ENCODE data around the gene GNAQ. TPM values are rescaled to one million over a fixed set of nuclear protein-coding genes. Genes with fewer than 3 reads are reported as not detected.

GNAQ gene
- total RNA-seq, 5 donors from 2014 or later (not counting 1 experiment from before 2014, with no cell fraction given): 29.3 to 48.4 (median 38.3) TPM

DNA sequence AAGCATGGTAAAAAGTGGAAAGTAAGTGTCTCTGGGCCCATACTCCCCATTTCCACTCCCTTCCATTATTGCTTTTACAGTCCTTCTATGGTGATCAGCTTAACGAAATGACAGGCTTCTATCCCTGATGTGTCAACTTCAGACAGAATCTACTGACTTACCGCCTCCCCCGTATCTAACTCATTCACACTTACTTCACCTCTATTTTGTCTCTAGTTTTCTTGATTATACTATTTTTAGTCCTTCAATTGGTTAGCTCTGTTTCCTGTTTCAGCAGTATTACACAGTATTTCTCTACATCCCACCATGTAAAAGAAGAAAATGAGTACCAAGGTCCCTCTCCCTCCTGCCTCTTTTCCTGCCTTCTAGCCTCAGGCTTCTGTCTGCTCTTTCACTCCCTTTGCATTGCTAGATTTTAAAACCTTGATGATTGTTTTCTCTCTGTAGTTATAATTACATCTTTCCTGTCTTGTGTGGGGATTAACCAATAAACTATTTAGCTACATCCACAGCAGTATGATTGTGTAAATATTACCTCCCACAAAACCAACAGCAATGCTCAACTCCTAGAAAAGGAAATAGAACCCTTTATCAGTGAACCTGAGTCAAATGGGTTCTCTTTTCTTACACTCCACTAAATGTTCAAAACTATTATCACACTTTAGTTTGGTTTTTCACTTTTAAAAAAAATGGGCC, 53.4 kb downstream of the GNAQ start:
- Mint-ChIP-seq H3K27ac (peak overlapping the region; percentile 78 to 85), H3K4me3 (peak overlapping the region in 2 of 3 donors; percentile 0 to 56), H3K27me3 (no peaks in the 10 kb centered on the region), H3K4me1 (peaks cover 71 to 76% (median 74%) of the 10 kb centered on the region in 3 donors), H3K9me3 (no peaks in the 10 kb centered on the region), H3K36me3 (no peaks in the 10 kb centered on the region)
- ATAC-seq (replicated peaks in 1 of 4): peak; percentile 24 to 49 (median 35)
- Histone ChIP-seq H3K27ac (ENCODE audit: low read length) (peak overlapping the region; percentile 25), H3K9me3 (no peaks in the 10 kb centered on the region), H3K36me3 (ENCODE audit: control insufficient read depth in 2 of 2, extremely low read depth in 1 of 2, insufficient read depth in 1 of 2, low read length in 1 of 2) (no peaks in the 10 kb centered on the region), H3K27me3 (replicated peaks in 1 of 2; ENCODE audit: control insufficient read depth in 2 of 2, extremely low read depth in 1 of 2, insufficient read depth in 2 of 2, low read length in 1 of 2) (no peaks in the 10 kb centered on the region), H3K4me3 (ENCODE audit: control insufficient read depth in 1 of 2, extremely low read depth in 1 of 2, low read length in 1 of 2) (peak overlapping the region in 1 of 2 donors; percentile 25), H3K4me1 (ENCODE audit: control insufficient read depth in 1 of 2, extremely low read depth in 1 of 2, insufficient read depth in 2 of 2, low read length in 2 of 2) (peaks cover 42 to 48% of the 10 kb centered on the region in 2 experiments)
- ChIA-PET CTCF (interaction anchor here (0.7 to 4.2 kb wide), 10 partner anchors 24 to 545 kb away, joined by 3 to 40 read pairs (median 5); no protein-coding TSS in a partner anchor), POLR2A (interaction anchor here (0.6 to 0.9 kb wide), 2 partner anchors 8 to 283 kb away, joined by 3 read pairs; no protein-coding TSS in a partner anchor)
- DNase-seq: no peak
- 26% methylated on average over 3 of the region's 3 CpGs for WGBS (ENCODE audit: insufficient coverage)

DNA sequence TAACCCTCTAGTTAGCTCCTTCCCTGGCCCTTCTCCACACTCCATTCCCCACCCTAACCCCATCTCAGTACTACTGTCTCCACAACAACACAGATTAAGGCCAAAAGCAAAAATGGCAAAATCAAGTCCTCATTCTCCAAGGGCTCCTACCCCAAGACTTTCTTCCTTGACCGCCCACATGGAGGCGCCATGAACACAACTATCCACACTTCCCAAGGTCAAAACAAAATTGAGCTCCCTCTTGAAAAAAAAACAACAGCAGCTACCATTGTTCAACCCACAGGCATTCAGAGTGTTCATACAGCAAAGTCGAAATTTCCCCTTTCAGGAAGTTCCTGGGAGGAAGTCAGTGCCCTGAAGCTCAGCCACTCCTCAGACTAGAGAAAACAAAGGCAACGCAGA, 54.4 kb downstream of the GNAQ start:
- Histone ChIP-seq H3K4me1 (ENCODE audit: control insufficient read depth in 1 of 2, extremely low read depth in 1 of 2, insufficient read depth in 2 of 2, low read length in 2 of 2) (peaks cover 36 to 39% of the 10 kb centered on the region in 2 experiments), H3K36me3 (ENCODE audit: control insufficient read depth in 2 of 2, extremely low read depth in 1 of 2, insufficient read depth in 1 of 2, low read length in 1 of 2) (no peaks in the 10 kb centered on the region), H3K4me3 (ENCODE audit: control insufficient read depth in 1 of 2, extremely low read depth in 1 of 2, low read length in 1 of 2) (peak overlapping the region in 1 of 2 donors; percentile 25), H3K27ac (ENCODE audit: low read length) (peak overlapping the region; percentile 25), H3K9me3 (no peaks in the 10 kb centered on the region), H3K27me3 (replicated peaks in 1 of 2; ENCODE audit: control insufficient read depth in 2 of 2, extremely low read depth in 1 of 2, insufficient read depth in 2 of 2, low read length in 1 of 2) (no peaks in the 10 kb centered on the region)
- peaks cover 64 to 73% (median 66%) of the 10 kb centered on the region in 3 donors for H3K4me1 Mint-ChIP-seq
- DNase-seq (peak in 32 of 35 experiments; percentile 13 to 68 (median 29)), ATAC-seq (replicated peaks in 1 of 4) (peak; percentile 17 to 64 (median 64))
- no peaks in the 10 kb centered on the region for H3K27me3 Mint-ChIP-seq
- 24% methylated on average over 4 of the region's 4 CpGs for WGBS (ENCODE audit: insufficient coverage)
- peak overlapping the region in 1 of 3 donors; percentile 56 for H3K4me3 Mint-ChIP-seq
- H3K36me3 Mint-ChIP-seq: no peaks in the 10 kb centered on the region
- POLR2A ChIA-PET: interaction anchor here in 1 of 2 donors (0.6 to 0.7 kb wide), 2 partner anchors 55 to 95 kb away, joined by 3 to 5 read pairs; no protein-coding TSS in a partner anchor
- CTCF ChIA-PET: interaction anchor here (0.5 to 4.2 kb wide), 33 partner anchors 9 to 1621 kb away, joined by 3 to 40 read pairs (median 4); partner anchors contain the start of gene PSAT1 (in 1 of the 2)
- peak overlapping the region; percentile 78 to 85 for H3K27ac Mint-ChIP-seq
- no peaks in the 10 kb centered on the region for H3K9me3 Mint-ChIP-seq

DNA sequence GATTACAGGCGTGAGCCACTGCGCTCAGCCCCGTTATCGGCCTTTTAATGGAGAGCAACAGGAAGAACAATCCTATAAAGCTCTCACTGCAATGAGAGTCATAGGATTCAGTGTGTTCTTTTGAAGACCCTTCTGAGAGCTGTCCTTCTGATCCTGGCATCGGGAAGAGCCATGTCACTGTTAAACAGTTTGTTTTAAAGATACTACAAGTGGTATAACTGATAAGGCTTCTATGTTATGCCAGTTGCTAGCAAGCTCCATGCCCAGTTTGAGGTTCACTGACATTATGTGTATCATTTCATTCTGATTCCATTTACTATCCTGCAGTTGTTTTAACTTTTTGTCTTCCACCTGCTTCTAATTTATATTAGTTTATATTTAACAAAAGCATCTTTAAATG, 55.8 kb downstream of the GNAQ start:
- no peak for ATAC-seq (replicated peaks in 1 of 4)
- no peak overlapping the region for H3K27ac ChIP-seq (ENCODE audit: low read length)
- no peak overlapping the region for H3K4me3 Mint-ChIP-seq
- WGBS (ENCODE audit: insufficient coverage): 83% methylated on average over 1 of the region's 5 CpGs
- H3K9me3 Mint-ChIP-seq: no peaks in the 10 kb centered on the region
- no peak for DNase-seq
- H3K4me3 ChIP-seq (ENCODE audit: control insufficient read depth in 1 of 2, extremely low read depth in 1 of 2, low read length in 1 of 2): no peak overlapping the region
- no peak overlapping the region for H3K27ac Mint-ChIP-seq
- CTCF ChIA-PET: interaction anchor here (1.2 to 4.2 kb wide), 3 partner anchors 56 to 60 kb away, joined by 3 to 40 read pairs (median 36); partner anchors contain the start of gene GNAQ (in 1 of the 2)
- peaks cover 26 to 28% of the 10 kb centered on the region in 2 experiments for H3K4me1 ChIP-seq (ENCODE audit: control insufficient read depth in 1 of 2, extremely low read depth in 1 of 2, insufficient read depth in 2 of 2, low read length in 2 of 2)
- POLR2A ChIA-PET: interaction anchor here in 1 of 2 donors (0.6 kb wide), 1 partner anchor 11 kb away, joined by 16 read pairs; no protein-coding TSS in a partner anchor
- no peaks in the 10 kb centered on the region for H3K36me3 ChIP-seq (ENCODE audit: control insufficient read depth in 2 of 2, extremely low read depth in 1 of 2, insufficient read depth in 1 of 2, low read length in 1 of 2)
- H3K27me3 Mint-ChIP-seq: no peaks in the 10 kb centered on the region
- no peaks in the 10 kb centered on the region for H3K27me3 ChIP-seq (replicated peaks in 1 of 2; ENCODE audit: control insufficient read depth in 2 of 2, extremely low read depth in 1 of 2, insufficient read depth in 2 of 2, low read length in 1 of 2)
- peaks cover 58 to 72% (median 62%) of the 10 kb centered on the region in 3 donors for H3K4me1 Mint-ChIP-seq
- H3K9me3 ChIP-seq: no peaks in the 10 kb centered on the region
- H3K36me3 Mint-ChIP-seq: peaks cover 11% of the 10 kb centered on the region

DNA sequence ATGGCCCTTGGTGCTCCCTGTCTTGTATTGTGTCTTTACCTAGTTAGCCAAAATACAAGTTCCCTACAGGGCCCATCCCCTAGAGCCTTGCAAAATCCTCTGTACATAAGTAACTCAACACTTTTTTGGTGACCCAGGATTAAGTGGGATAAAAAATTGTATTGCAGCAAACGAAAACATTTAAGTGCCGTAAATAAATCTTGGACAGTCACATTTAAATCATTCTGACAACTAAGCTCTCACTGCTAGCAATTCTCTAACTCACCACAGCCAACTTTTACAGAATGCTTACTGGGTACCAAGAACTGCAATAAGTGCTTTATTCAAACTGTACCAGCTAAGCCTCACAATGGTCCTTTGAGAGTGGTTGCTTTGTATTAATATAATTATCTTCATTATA, 56.6 kb downstream of the GNAQ start:
- no peak for DNase-seq
- ChIA-PET CTCF (interaction anchor here in 1 of 2 donors (1.2 to 4.2 kb wide), 2 partner anchors 59 to 241 kb away, joined by 4 to 40 read pairs; no protein-coding TSS in a partner anchor), POLR2A (interaction anchor here in 1 of 2 donors (0.7 kb wide), 1 partner anchor 10 kb away, joined by 6 read pairs; no protein-coding TSS in a partner anchor)
- H3K4me3 ChIP-seq (ENCODE audit: control insufficient read depth in 1 of 2, extremely low read depth in 1 of 2, low read length in 1 of 2): no peak overlapping the region
- H3K4me1 ChIP-seq (ENCODE audit: control insufficient read depth in 1 of 2, extremely low read depth in 1 of 2, insufficient read depth in 2 of 2, low read length in 2 of 2): peaks cover 22 to 28% of the 10 kb centered on the region in 2 experiments
- peaks cover 18% of the 10 kb centered on the region for H3K36me3 Mint-ChIP-seq
- H3K27me3 Mint-ChIP-seq: no peaks in the 10 kb centered on the region
- no peak overlapping the region for H3K4me3 Mint-ChIP-seq
- no peaks in the 10 kb centered on the region for H3K36me3 ChIP-seq (ENCODE audit: control insufficient read depth in 2 of 2, extremely low read depth in 1 of 2, insufficient read depth in 1 of 2, low read length in 1 of 2)
- peaks cover 58 to 72% (median 61%) of the 10 kb centered on the region in 3 donors for H3K4me1 Mint-ChIP-seq
- no peak overlapping the region for H3K27ac ChIP-seq (ENCODE audit: low read length)
- 100% methylated on average over 1 of the region's 2 CpGs for WGBS (ENCODE audit: insufficient coverage)
- no peak overlapping the region for H3K27ac Mint-ChIP-seq
- no peaks in the 10 kb centered on the region for H3K9me3 Mint-ChIP-seq
- ATAC-seq (replicated peaks in 1 of 4): no peak
- H3K9me3 ChIP-seq: no peaks in the 10 kb centered on the region
- no peaks in the 10 kb centered on the region for H3K27me3 ChIP-seq (replicated peaks in 1 of 2; ENCODE audit: control insufficient read depth in 2 of 2, extremely low read depth in 1 of 2, insufficient read depth in 2 of 2, low read length in 1 of 2)

DNA sequence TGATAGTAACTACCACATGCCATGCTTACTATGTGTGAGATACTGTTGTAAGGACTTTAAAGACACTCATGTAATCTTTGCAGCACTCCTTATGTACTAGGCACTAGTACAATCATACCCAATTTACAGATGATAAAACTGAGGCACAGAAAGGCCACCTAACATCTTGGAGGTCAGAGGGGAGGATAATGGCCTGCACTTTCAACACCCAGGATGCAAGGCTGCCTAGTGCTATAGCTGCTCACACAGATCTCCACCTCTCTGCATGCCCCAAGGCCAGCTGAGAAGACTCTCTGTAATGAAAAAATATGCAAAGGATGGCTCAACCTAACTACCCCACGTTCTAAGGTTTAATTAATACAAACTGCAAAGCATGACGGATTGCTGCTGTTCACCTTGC, 57.2 kb downstream of the GNAQ start:
- POLR2A ChIA-PET: no interaction called here
- Histone ChIP-seq H3K4me3 (ENCODE audit: control insufficient read depth in 1 of 2, extremely low read depth in 1 of 2, low read length in 1 of 2) (no peak overlapping the region), H3K4me1 (ENCODE audit: control insufficient read depth in 1 of 2, extremely low read depth in 1 of 2, insufficient read depth in 2 of 2, low read length in 2 of 2) (peaks cover 20 to 28% of the 10 kb centered on the region in 2 experiments), H3K9me3 (no peaks in the 10 kb centered on the region), H3K27me3 (replicated peaks in 1 of 2; ENCODE audit: control insufficient read depth in 2 of 2, extremely low read depth in 1 of 2, insufficient read depth in 2 of 2, low read length in 1 of 2) (no peaks in the 10 kb centered on the region), H3K36me3 (ENCODE audit: control insufficient read depth in 2 of 2, extremely low read depth in 1 of 2, insufficient read depth in 1 of 2, low read length in 1 of 2) (no peaks in the 10 kb centered on the region), H3K27ac (ENCODE audit: low read length) (no peak overlapping the region)
- H3K9me3 Mint-ChIP-seq: no peaks in the 10 kb centered on the region
- peaks cover 18% of the 10 kb centered on the region for H3K36me3 Mint-ChIP-seq
- no peak overlapping the region for H3K27ac Mint-ChIP-seq
- DNase-seq: no peak
- H3K4me3 Mint-ChIP-seq: no peak overlapping the region
- no peak for ATAC-seq (replicated peaks in 1 of 4)
- H3K27me3 Mint-ChIP-seq: no peaks in the 10 kb centered on the region
- CTCF ChIA-PET: interaction anchor here in 1 of 2 donors (1.2 kb wide), 1 partner anchor 242 kb away, joined by 4 read pairs; no protein-coding TSS in a partner anchor
- H3K4me1 Mint-ChIP-seq: peaks cover 55 to 69% (median 57%) of the 10 kb centered on the region in 3 donors
- WGBS (ENCODE audit: insufficient coverage): no CpG with 5 or more reads among the region's 2 CpGs

DNA sequence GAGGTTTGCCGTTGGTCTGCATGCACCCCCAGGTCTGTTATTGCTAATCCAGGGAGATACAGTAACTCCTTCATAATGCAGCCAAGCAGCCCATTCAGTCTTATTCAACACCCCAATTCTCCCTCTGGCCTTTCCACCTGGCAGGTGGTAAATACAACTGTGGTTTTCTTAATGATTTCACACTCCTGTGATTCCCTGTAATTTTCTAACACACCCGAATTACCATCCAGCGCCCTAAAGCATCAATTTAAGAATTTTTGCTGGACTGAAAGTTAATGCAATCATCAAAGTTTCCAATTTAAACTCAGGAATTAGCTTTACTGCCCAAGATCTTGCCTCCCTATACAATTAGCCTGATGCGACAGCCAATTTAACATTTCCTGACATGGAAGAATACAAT, 62.5 kb downstream of the GNAQ start:
- H3K4me1 Mint-ChIP-seq: peaks cover 51 to 72% (median 61%) of the 10 kb centered on the region in 3 donors
- no peak for ATAC-seq (replicated peaks in 1 of 4)
- Histone ChIP-seq H3K4me1 (ENCODE audit: control insufficient read depth in 1 of 2, extremely low read depth in 1 of 2, insufficient read depth in 2 of 2, low read length in 2 of 2) (peaks cover 0 to 2% of the 10 kb centered on the region in 2 experiments), H3K36me3 (ENCODE audit: control insufficient read depth in 2 of 2, extremely low read depth in 1 of 2, insufficient read depth in 1 of 2, low read length in 1 of 2) (peaks cover 0 to 2% of the 10 kb centered on the region in 2 donors), H3K27ac (ENCODE audit: low read length) (no peak overlapping the region), H3K9me3 (no peaks in the 10 kb centered on the region), H3K27me3 (replicated peaks in 1 of 2; ENCODE audit: control insufficient read depth in 2 of 2, extremely low read depth in 1 of 2, insufficient read depth in 2 of 2, low read length in 1 of 2) (no peaks in the 10 kb centered on the region), H3K4me3 (ENCODE audit: control insufficient read depth in 1 of 2, extremely low read depth in 1 of 2, low read length in 1 of 2) (no peak overlapping the region)
- CTCF ChIA-PET: no interaction called here
- no peak overlapping the region for H3K27ac Mint-ChIP-seq
- no CpG with 5 or more reads among the region's 4 CpGs for WGBS (ENCODE audit: insufficient coverage)
- POLR2A ChIA-PET: interaction anchor here in 1 of 2 donors (0.9 kb wide), 1 partner anchor 64 kb away, joined by 3 read pairs; no protein-coding TSS in a partner anchor
- H3K4me3 Mint-ChIP-seq: no peak overlapping the region
- no peaks in the 10 kb centered on the region for H3K27me3 Mint-ChIP-seq
- H3K36me3 Mint-ChIP-seq: peaks cover 26% of the 10 kb centered on the region
- no peak for DNase-seq
- H3K9me3 Mint-ChIP-seq: no peaks in the 10 kb centered on the region
